Medulla oblongata (tissue), 1 donor: Measurements from ENCODE around the gene NDUFA5.
A peak's percentile ranks its signal among the peaks of the same experiment; 100 is the strongest.

Experiments
- DNase-seq: peaks from one replicate; pipeline ENCODE4 v3.0.0-alpha.2; 2015; ENCODE audit errors: extremely low spot score

Gene NDUFA5

GRCh38 chr7:123502201-123502600 lies 55.4 kb downstream of the NDUFA5 start:
- DNase-seq: no peak

- DNase-seq: no peak
These were observed 56.6 kb downstream of the NDUFA5 start for GRCh38 chr7:123500878-123501489.

GRCh38 chr7:123499211-123499970 lies 58.2 kb downstream of the NDUFA5 start:
- DNase-seq: no peak

GRCh38 chr7:123498601-123499000 lies 59.0 kb downstream of the NDUFA5 start:
- DNase-seq: no peak

DNA sequence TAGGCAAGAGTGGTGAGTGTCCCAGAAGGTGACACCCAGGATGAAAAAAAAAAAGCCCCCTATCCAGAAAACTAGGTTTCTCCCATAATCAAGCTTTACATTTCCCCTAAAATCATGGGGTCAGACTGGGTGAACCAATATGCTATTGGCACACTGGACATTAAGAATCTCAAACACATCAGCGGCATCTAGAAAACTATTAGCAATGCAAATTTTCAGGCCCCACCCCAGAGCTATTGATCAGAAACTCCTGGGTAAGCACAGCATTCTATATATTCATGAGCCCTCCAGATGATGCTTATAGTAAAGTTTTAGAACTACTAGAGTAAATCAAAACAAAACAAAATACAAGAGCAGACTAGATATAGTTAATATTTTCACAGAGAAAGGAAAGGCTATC lies 59.6 kb downstream of the NDUFA5 start:
- no peak for DNase-seq

- peak; percentile 43 for DNase-seq
These were observed 63.3 kb downstream of the NDUFA5 start for GRCh38 chr7:123494193-123494796.

DNA sequence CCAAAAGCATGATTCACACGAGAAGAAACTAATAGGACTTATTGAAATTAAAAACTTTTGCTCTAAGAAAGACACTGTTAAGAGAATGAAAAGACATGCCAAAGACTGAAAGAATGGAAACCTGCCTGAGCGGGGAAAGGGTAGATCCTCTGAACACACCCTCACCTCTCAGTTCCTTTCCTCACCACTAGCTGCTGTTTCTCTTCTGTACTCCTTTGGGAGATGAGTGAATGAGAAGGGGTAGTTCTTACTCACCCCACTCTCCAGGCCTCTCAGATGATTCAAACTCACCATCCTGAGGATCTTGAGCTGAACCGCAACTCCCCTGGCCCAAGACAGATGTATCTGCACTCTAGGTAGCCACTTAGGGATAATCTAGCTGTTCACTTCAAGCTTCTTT lies 65.1 kb downstream of the NDUFA5 start:
- no peak for DNase-seq
